HepG2 (cell line): Measurements from ENCODE around the gene ARHGAP9. TPM values are rescaled to one million over a fixed set of nuclear protein-coding genes. Genes with fewer than 3 reads are reported as not detected.
A peak's percentile ranks its signal among the peaks of the same experiment; 100 is the strongest.

Experiments used
- ERF ChIP-seq: IDR thresholded peaks from 2 replicates; pipeline ENCODE4 v1.6.1; 2018; ENCODE audit warnings: missing biosample characterization, missing genetic modification reagents
- JUND ChIP-seq: sonication (generic); formaldehyde crosslinking; IDR thresholded peaks from 2 replicates; pipeline ENCODE4 v1.8.0; 2022; ENCODE audit warnings: mild to moderate bottlenecking, missing genetic modification reagents
- KDM2A ChIP-seq: sonication (generic); formaldehyde crosslinking; IDR thresholded peaks from 2 replicates; pipeline ENCODE4 v1.4.0; 2020; ENCODE audit warnings: low read depth, missing genetic modification reagents, borderline replicate concordance
- NR1H2 ChIP-seq: sonication (generic); formaldehyde crosslinking; IDR thresholded peaks from 2 replicates; pipeline ENCODE4 v1.8.1; 2022; ENCODE audit warnings: low read depth, missing genetic modification reagents, borderline replicate concordance
- RCOR2 ChIP-seq: IDR thresholded peaks from 2 replicates; pipeline ENCODE4 v1.6.1; 2016; ENCODE audit warnings: missing biosample characterization, missing genetic modification reagents
- SIN3A ChIP-seq: IDR thresholded peaks from 2 replicates; pipeline ENCODE4 v1.6.1; 2011; ENCODE audit warnings: low read depth, mild to moderate bottlenecking, control low read depth, low read length, borderline replicate concordance
- TARDBP ChIP-seq: sonication (generic); formaldehyde crosslinking; IDR thresholded peaks from 2 replicates; pipeline ENCODE4 v1.8.0; 2022; ENCODE audit warnings: mild to moderate bottlenecking, missing genetic modification reagents
- UBTF ChIP-seq: sonication (generic); formaldehyde crosslinking; IDR thresholded peaks from 2 replicates; pipeline ENCODE4 v1.4.0; 2020; ENCODE audit warnings: mild to moderate bottlenecking, missing genetic modification reagents
- ZNF513 ChIP-seq: sonication (generic); formaldehyde crosslinking; conservative IDR thresholded peaks from 2 replicates; pipeline ENCODE4 v1.5.0; 2020; ENCODE audit warnings: missing genetic modification reagents
- polyA plus RNA-seq, 8 experiments: library from polyadenylated mRNA; depleted of rRNA in 3 of 8; stranded (reverse) in 7 of 8; unstranded in 1 of 8; fragments of >200 nt; fragmentation: Illumina TruSeq in 4 of 8; extraction: Trizol in 4 of 8; gene quantifications; 2 replicates each; pipeline versions ENCODE4 v1.2.1 to v1.2.3, GENCODE V29; 2011 to 2016; ENCODE audit warnings: low read depth in 4 of 8, missing spikeins in 1 of 8, mixed read lengths in 1 of 8; ENCODE audit not compliant: insufficient read depth in 1 of 8
- total RNA-seq, 5 experiments: library from RNA; depleted of rRNA; stranded (reverse); fragments of >200 nt; fragmentation: Illumina TruSeq; extraction: Trizol; gene quantifications; 2 replicates each; pipeline ENCODE4 v1.2.3, GENCODE V29; 2016; ENCODE audit warnings: low read depth in 1 of 5
- TF ChIP-seq, protein P1 (sequence below): sonication (generic); formaldehyde crosslinking; IDR thresholded peaks from 2 replicates; pipeline ENCODE4 v1.8.0; 2022; ENCODE audit warnings: mild to moderate bottlenecking, missing genetic modification reagents
- TF ChIP-seq, protein P2 (sequence below): sonication (generic); formaldehyde crosslinking; IDR thresholded peaks from 2 replicates; pipeline ENCODE4 v1.4.0; 2020; ENCODE audit warnings: mild to moderate bottlenecking, missing genetic modification reagents
- TF ChIP-seq, protein P3 (sequence below): IDR thresholded peaks from 2 replicates; pipeline ENCODE4 v1.6.1; 2018; ENCODE audit warnings: missing genetic modification reagents, mild to moderate bottlenecking, missing compliant biosample characterization
- TF ChIP-seq, protein P4 (sequence below): sonication (generic); formaldehyde crosslinking; IDR thresholded peaks from 2 replicates; pipeline ENCODE4 v1.4.0; 2020; ENCODE audit warnings: missing genetic modification reagents
- TF ChIP-seq, protein P5 (sequence below): IDR thresholded peaks from 2 replicates; pipeline ENCODE4 v1.6.1; 2016; ENCODE audit warnings: missing compliant biosample characterization, missing genetic modification reagents, borderline replicate concordance

ARHGAP9 gene
- total and polyA plus RNA-seq, 2 of the 13 experiments (the other 11 are each of a cell fraction or from before 2014, with no cell fraction given) = 0.18 to 1.2 TPM

DNA sequence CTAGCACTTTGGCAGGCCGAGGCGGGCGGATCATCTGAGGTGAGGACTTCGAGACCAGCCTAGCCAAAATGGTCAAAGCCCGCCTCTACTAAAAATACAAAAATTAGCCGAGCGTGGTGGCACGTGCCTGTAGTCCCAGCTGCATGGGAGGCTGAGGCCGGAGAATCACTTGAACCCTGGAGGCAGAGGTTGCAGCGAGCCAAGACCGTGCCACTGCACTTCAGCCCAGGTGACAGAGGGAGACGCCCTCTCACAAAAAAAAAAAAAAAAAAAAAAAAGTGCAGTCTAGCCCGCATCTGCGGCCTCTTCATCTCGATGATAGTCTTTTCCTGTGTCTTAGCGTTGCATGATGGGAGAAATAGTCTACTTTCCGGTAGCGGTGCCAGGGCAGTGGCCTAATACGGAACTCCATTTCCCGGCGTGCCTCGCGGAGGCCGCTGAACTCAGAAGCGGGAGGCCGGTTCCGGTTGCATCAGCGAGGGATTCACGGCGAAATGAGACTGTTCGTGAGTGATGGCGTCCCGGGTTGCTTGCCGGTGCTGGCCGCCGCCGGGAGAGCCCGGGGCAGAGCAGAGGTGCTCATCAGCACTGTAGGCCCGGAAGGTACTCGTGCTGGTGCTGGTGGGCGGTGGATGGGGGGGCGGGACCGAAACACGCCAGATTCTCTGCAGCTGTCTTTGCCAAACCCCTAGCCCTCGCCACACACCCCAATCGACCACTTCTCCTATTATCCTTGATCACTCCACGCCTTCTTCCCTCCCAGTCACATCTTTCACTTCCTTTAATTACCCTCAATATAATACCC lies 8.1 kb upstream of the ARHGAP9 start, which contains the start of gene MARS1 (continued):
- TF ChIP-seq, protein P1, sequence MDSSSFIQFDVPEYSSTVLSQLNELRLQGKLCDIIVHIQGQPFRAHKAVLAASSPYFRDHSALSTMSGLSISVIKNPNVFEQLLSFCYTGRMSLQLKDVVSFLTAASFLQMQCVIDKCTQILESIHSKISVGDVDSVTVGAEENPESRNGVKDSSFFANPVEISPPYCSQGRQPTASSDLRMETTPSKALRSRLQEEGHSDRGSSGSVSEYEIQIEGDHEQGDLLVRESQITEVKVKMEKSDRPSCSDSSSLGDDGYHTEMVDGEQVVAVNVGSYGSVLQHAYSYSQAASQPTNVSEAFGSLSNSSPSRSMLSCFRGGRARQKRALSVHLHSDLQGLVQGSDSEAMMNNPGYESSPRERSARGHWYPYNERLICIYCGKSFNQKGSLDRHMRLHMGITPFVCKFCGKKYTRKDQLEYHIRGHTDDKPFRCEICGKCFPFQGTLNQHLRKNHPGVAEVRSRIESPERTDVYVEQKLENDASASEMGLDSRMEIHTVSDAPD (CRISPR knock-in tag) = no peak
- TF ChIP-seq NR1H2 (CRISPR knock-in tag) = 0 out of 2 replicates have a peak, but pooled peaks have one; percentile 20
- no peak for TF ChIP-seq JUND (CRISPR knock-in tag)
- TF ChIP-seq ERF = no peak
- TF ChIP-seq, protein P2, sequence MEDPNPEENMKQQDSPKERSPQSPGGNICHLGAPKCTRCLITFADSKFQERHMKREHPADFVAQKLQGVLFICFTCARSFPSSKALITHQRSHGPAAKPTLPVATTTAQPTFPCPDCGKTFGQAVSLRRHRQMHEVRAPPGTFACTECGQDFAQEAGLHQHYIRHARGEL (CRISPR knock-in tag) = no peak
- peak; percentile 91; the same call in 1 of the 2 replicates for TF ChIP-seq SIN3A
- TF ChIP-seq KDM2A (CRISPR knock-in tag) = peak; percentile 68; the same call in 1 of the 2 replicates
- TF ChIP-seq, protein P3, sequence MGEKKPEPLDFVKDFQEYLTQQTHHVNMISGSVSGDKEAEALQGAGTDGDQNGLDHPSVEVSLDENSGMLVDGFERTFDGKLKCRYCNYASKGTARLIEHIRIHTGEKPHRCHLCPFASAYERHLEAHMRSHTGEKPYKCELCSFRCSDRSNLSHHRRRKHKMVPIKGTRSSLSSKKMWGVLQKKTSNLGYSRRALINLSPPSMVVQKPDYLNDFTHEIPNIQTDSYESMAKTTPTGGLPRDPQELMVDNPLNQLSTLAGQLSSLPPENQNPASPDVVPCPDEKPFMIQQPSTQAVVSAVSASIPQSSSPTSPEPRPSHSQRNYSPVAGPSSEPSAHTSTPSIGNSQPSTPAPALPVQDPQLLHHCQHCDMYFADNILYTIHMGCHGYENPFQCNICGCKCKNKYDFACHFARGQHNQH = peak; percentile 76
- 0 out of 2 replicates have a peak, but pooled peaks have one; percentile 20 for TF ChIP-seq RCOR2 (CRISPR knock-in tag)
- TF ChIP-seq, protein P4, sequence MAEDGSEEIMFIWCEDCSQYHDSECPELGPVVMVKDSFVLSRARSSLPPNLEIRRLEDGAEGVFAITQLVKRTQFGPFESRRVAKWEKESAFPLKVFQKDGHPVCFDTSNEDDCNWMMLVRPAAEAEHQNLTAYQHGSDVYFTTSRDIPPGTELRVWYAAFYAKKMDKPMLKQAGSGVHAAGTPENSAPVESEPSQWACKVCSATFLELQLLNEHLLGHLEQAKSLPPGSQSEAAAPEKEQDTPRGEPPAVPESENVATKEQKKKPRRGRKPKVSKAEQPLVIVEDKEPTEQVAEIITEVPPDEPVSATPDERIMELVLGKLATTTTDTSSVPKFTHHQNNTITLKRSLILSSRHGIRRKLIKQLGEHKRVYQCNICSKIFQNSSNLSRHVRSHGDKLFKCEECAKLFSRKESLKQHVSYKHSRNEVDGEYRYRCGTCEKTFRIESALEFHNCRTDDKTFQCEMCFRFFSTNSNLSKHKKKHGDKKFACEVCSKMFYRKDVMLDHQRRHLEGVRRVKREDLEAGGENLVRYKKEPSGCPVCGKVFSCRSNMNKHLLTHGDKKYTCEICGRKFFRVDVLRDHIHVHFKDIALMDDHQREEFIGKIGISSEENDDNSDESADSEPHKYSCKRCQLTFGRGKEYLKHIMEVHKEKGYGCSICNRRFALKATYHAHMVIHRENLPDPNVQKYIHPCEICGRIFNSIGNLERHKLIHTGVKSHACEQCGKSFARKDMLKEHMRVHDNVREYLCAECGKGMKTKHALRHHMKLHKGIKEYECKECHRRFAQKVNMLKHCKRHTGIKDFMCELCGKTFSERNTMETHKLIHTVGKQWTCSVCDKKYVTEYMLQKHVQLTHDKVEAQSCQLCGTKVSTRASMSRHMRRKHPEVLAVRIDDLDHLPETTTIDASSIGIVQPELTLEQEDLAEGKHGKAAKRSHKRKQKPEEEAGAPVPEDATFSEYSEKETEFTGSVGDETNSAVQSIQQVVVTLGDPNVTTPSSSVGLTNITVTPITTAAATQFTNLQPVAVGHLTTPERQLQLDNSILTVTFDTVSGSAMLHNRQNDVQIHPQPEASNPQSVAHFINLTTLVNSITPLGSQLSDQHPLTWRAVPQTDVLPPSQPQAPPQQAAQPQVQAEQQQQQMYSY (CRISPR knock-in tag) = no peak; the same call in 1 of the 2 replicates
- peak; percentile 44; the same call in 1 of the 2 replicates for TF ChIP-seq UBTF (CRISPR knock-in tag)
- TF ChIP-seq, protein P5, sequence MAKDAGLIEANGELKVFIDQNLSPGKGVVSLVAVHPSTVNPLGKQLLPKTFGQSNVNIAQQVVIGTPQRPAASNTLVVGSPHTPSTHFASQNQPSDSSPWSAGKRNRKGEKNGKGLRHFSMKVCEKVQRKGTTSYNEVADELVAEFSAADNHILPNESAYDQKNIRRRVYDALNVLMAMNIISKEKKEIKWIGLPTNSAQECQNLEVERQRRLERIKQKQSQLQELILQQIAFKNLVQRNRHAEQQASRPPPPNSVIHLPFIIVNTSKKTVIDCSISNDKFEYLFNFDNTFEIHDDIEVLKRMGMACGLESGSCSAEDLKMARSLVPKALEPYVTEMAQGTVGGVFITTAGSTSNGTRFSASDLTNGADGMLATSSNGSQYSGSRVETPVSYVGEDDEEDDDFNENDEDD = peak; percentile 69; the same call in 1 of the 2 replicates
- no peak for TF ChIP-seq ZNF513 (CRISPR knock-in tag)
- peak; percentile 78 for TF ChIP-seq TARDBP (CRISPR knock-in tag)
